LNCAP (cell line): ENCODE data around the gene SVOPL.

Experiments
- CTCF ChIP-seq: fragments of 450-650 bp; IDR thresholded peaks from 2 replicates; pipeline ENCODE4 v1.5.1; 2017; ENCODE audit warnings: mild to moderate bottlenecking

The SVOPL gene

GRCh38 chr7:138720286-138720685 is 19.1 kb upstream of the SVOPL start:
- TF ChIP-seq CTCF: no peak

GRCh38 chr7:138716889-138717288 is 15.7 kb upstream of the SVOPL start:
- no peak for TF ChIP-seq CTCF

GRCh38 chr7:138713191-138713590 is 12.0 kb upstream of the SVOPL start:
- no peak for TF ChIP-seq CTCF

GRCh38 chr7:138712652-138713051 is 11.5 kb upstream of the SVOPL start:
- TF ChIP-seq CTCF: no peak

- no peak for TF ChIP-seq CTCF
Measured at GRCh38 chr7:138710536-138711385, 9.6 kb upstream of the SVOPL start.

- no peak for TF ChIP-seq CTCF
Measured at GRCh38 chr7:138705167-138705566, 4.0 kb upstream of the SVOPL start.

GRCh38 chr7:138701537-138701923 is 368 bp upstream of the SVOPL start:
- no peak for TF ChIP-seq CTCF
